HG02973 (cell line): ENCODE data around the gene RSPH1.

Source experiments
- ATAC-seq: cut with Tn5 transposase; IDR thresholded peaks from one replicate; pipeline ENCODE4 v1.9.1; 2021; ENCODE audit warnings: moderate library complexity; ENCODE audit not compliant: unreplicated experiment

The RSPH1 gene

GRCh38 chr21:42532466-42533181, 36.6 kb upstream of the RSPH1 start:
- ATAC-seq, result no peak

- no peak for ATAC-seq
Measured at GRCh38 chr21:42531771-42532170, 35.7 kb upstream of the RSPH1 start.

GRCh38 chr21:42530167-42530518, 34.1 kb upstream of the RSPH1 start:
- no peak for ATAC-seq

- ATAC-seq, result no peak
Measured at GRCh38 chr21:42527489-42528158, 31.6 kb upstream of the RSPH1 start.

GRCh38 chr21:42527127-42527488, 31.1 kb upstream of the RSPH1 start:
- no peak for ATAC-seq

GRCh38 chr21:42526379-42526727, 30.3 kb upstream of the RSPH1 start:
- ATAC-seq, result no peak

- no peak for ATAC-seq
Measured at GRCh38 chr21:42525676-42526378, 29.8 kb upstream of the RSPH1 start.

GRCh38 chr21:42525029-42525581, 29.1 kb upstream of the RSPH1 start:
- peak; percentile 14 for ATAC-seq

GRCh38 chr21:42524341-42525028, 28.5 kb upstream of the RSPH1 start:
- ATAC-seq, result peak; percentile 61

- no peak for ATAC-seq
Measured at GRCh38 chr21:42523941-42524340, 27.9 kb upstream of the RSPH1 start.

GRCh38 chr21:42523211-42523610, 27.2 kb upstream of the RSPH1 start:
- no peak for ATAC-seq

GRCh38 chr21:42522771-42523170, 26.7 kb upstream of the RSPH1 start:
- ATAC-seq, result no peak

- ATAC-seq, result no peak
Measured at GRCh38 chr21:42522271-42522670, 26.2 kb upstream of the RSPH1 start.

GRCh38 chr21:42521805-42522204, 25.8 kb upstream of the RSPH1 start:
- ATAC-seq, result no peak

- ATAC-seq, result no peak
Measured at GRCh38 chr21:42521384-42521783, 25.4 kb upstream of the RSPH1 start.

GRCh38 chr21:42520628-42521253, 24.7 kb upstream of the RSPH1 start:
- no peak for ATAC-seq

GRCh38 chr21:42518626-42519025, 22.6 kb upstream of the RSPH1 start:
- no peak for ATAC-seq

GRCh38 chr21:42518215-42518614, 22.2 kb upstream of the RSPH1 start:
- no peak for ATAC-seq

- ATAC-seq, result no peak
Measured at GRCh38 chr21:42515708-42516502, 19.9 kb upstream of the RSPH1 start.

- no peak for ATAC-seq
Measured at GRCh38 chr21:42514883-42515228, 18.8 kb upstream of the RSPH1 start.
